Measurements from ENCODE around the gene HDAC4.

HDAC4 gene

DNA sequence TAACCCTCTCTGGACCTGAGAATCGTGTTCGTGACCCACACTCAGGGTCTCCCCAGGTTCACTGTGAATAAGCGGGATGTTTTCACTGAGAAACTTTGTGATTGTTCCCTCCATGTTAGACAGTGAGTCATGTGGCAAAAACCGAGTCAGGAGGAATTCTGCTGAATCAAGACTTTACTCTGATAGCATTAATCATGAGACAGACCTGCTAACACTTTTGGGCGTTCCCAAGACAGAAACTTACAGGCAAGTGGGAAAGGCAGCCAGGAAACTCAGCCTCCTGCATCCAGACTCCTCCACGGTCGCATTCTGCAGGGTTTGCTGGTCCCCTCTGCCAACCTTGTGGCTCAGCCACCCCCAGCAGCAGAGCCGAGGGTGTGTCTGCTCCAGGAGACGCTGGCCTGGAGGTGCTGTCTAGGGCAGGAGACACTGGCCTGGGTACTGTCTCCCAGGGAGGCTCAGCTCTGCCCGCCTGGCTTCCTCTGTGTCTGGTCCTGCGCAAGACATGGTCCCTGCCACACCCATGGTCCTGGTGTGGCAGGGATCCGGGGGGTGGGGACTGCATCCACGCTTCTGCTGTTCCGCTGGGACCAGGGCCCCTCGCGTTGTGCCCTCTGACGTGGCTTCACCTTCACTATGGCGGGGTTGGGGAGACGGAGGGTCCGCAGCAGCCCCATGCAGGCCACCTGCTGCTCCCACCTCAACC, 375.6 kb downstream of the HDAC4 start:
- in situ Hi-C loops (cut with MboI; ENCODE audit: low sequenced_read_pairs) = no loop called here

DNA sequence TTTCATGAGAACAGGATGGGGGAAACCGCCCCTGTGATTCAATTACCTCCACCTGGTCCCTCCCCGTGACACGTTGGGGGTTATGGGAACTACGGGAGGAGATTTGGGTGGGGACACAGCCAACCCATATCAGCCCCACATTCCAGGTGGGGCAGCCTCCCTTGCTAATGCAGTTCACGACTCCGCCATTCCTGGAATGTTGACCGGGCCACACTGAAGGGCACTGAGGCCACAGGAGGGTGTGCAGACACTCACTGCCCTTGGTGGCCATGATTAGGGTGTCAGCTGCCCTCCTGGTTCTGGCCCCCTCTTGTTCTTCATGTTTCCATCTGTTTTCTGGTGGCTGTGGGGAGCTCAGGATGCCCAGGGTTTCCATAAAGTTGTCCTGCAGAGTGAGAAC, 376.6 kb downstream of the HDAC4 start:
- in situ Hi-C loops (cut with MboI; ENCODE audit: low sequenced_read_pairs) = no loop called here

DNA sequence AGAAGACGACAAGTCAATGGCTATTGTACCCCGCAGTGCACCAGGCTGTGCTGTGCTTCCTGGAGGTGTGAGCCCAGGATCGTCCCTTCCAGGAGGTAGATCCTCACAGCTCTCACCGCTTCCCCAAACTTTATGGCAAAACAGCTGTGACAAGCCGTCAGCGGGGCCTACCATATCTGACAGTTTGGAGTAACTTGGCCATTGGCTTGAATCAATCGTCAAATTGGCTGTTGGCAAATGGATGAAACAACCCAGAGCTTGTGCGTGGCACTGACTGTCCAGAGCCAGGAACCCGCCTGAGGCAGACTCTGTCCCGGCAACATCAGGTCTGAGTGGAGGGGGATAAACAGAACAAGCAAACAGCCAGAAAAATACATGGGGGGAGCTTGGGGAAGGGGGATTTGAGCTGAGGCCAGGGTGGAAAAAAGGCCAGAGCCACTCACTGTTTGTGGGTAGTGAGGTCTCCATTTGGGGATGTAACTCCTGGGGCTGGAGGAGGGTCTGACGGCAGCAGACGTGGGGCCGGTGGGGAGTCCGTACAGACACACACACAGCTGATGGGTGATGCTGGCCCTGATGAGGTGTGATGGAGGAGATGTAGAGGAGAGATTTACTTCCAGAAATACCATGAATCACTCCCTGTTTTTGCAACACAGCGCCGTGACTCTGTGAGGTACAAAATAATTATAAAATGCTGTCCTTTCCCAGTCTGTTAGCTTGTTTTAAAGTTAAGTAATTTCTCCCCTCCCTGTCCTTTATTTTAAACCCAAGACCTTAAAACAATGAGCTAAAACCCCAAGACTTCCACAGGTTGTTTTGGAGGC, 378.2 kb downstream of the HDAC4 start:
- in situ Hi-C loops (cut with MboI; ENCODE audit: low sequenced_read_pairs) = no loop called here

DNA sequence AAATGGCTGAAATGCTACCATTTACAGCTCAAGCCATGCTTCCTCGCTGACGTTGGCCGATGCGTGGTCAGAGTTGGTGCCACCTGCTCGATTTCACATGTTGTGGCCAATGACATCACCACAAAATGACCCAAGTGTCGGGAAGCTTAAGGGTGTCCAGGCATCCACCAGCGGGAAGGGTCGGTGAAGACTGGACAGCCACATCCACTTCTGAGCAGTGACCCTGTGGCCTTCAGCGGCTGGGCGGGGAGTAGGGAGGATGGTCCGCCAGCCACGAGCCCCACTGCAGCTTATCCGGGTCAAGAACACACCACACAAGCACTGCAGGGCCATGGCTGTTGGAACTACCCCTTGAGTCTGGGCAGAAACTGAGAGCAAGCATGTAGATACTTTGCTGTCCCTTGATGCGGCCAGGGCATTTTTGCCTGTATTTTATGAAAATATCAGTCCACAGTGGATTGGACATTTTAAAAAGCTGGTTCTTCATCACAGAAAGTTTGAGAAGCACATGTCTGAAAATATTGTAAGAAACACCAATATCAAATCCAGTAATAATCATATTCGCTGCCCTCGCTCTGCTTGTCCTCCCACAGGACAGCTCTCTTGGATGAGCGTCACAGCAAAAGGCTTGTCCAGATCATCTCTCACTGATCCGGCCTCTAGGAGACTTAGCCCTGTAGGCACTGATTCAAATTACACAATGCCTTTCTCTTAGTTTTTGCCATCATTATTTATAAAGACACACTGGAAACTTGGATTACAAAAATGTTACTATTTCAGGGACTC, 379.0 kb downstream of the HDAC4 start:
- in situ Hi-C loops (cut with MboI; ENCODE audit: low sequenced_read_pairs) = no loop called here

DNA sequence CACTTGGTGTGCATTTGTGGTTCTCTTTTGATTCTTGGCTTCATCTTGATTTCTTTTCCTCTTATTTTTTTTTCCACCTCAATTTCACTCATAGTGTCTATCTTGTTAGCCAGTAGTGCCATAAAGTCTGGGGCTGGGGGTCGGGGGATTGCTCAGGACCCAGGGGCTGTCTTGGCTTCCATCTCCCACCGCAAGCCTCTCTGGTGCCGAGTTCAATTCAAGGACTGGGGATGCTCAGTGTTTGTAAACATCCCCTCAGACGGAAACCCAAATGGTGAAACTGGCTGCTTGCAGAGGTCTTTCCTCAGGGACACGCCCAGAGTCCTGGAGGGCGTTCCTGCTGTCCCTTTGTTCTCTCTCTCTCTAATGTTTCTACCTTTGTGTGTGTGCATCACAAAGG, 379.6 kb downstream of the HDAC4 start:
- in situ Hi-C loops (cut with MboI; ENCODE audit: low sequenced_read_pairs) = no loop called here

DNA sequence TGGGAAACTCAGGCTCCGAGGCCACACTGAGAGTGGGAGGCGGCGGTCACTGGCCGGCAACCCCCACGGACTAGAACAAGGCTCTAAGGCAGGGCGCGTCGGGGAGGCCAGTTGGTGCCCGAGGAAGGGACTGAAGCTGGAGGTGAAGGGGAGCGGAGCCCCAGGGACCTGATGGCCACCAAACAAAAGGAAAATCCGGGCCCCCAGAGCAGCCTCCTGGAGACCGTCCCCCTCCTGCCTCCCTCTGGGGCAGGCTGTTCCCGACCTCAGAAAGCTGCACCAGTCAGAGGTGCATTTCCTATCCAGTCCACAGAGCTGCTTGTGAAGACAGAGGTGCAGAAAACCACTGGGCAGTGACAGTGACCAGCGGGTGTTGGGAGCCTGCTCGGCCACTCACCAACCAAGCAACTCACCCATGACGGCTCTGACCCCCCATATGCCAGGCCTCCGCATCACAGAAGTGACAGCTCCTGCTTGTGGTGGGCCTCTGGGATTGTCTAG, 380.2 kb downstream of the HDAC4 start:
- in situ Hi-C loops (cut with MboI; ENCODE audit: low sequenced_read_pairs) = no loop called here

DNA sequence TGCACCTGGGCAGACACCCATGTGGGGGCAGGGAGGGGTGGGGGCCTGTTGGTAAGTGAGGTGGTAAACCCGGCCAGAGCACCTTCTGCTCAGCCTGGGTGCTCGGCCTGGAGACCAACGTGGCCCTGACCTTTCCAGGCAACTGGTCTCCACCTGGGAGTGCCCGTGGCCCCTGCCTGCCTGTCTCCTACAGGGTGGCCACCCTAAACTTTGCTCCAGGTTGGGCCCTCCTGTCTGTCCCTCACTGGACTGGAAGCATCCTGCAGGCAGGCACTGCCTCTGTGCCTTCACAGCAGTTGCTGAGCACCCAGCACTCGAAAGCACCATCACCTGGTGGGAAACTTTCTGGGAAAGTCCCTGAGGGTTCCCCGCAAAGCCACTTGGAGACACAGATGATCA, 381.6 kb downstream of the HDAC4 start:
- in situ Hi-C loops (cut with MboI; ENCODE audit: low sequenced_read_pairs) = no loop called here

DNA sequence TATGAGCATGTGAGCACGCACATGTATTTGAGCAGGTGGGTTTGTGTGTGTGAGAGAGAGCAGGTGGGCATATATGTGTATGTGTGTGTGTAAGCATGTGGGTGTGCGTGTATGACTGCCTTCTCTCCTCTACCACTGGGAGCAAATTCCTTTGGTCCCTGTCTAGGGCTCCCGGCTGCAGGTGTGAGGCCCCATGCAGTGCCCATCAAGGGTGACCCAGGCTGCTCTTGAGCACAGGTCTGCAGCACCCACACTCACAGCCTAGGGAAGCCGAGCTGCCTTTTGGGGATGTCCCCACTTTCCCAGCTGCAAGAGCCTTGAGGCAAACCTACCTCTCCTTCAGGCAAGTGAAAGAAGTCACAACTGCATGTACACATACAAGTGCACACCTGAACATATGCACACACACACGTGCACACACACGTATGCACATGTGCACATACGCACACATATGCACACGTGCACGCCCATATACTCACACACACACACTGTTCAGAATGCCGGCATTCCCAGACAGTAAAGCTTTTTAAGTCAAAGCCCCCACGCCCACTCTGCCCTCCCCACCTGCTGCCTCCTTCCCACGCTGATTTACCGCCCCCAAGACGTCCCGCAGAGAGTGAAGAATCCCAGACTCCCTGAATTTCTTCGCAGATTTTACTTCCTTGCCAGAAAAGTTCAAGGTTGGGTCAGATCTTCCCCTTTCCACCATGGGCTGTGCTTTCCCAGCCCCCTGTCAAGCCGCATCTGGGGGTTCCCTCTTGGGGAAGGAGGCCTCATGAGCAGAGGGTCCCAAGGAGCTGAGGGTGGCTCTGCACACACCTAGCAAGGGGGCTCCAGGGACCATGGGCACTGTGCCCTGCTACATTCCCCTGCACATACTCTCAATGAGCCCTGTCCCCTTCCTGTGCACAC, 382.3 kb downstream of the HDAC4 start:
- in situ Hi-C loops (cut with MboI; ENCODE audit: low sequenced_read_pairs) = no loop called here

DNA sequence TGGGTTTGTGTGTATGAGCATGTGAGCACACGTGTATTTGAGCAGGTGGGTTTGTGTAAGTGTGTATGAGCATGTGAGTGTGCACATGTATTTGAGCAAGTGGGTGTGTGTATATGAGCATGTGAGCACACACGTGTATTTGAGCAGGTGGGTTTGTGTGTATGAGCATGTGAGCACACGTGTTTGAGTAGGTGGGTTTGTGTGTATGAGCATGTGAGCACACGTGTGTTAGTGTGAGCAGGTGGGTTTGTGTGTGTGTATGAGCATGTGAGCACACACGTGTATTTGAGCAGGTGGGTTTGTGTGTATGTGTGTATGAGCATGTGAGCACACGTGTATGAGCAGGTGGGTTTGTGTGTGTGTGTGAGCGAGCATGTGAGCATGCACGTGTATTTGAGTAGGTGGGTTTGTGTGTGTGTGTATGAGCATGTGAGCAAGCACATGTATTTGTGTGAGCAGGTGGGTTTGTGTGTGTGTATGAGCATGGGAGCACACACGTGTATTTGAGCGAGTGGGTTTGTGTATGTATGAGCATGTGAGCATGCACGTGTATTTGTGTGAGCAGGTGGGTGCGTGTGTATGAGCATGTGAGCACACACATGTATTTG, 383.2 kb downstream of the HDAC4 start:
- in situ Hi-C loops (cut with MboI; ENCODE audit: low sequenced_read_pairs) = no loop called here

DNA sequence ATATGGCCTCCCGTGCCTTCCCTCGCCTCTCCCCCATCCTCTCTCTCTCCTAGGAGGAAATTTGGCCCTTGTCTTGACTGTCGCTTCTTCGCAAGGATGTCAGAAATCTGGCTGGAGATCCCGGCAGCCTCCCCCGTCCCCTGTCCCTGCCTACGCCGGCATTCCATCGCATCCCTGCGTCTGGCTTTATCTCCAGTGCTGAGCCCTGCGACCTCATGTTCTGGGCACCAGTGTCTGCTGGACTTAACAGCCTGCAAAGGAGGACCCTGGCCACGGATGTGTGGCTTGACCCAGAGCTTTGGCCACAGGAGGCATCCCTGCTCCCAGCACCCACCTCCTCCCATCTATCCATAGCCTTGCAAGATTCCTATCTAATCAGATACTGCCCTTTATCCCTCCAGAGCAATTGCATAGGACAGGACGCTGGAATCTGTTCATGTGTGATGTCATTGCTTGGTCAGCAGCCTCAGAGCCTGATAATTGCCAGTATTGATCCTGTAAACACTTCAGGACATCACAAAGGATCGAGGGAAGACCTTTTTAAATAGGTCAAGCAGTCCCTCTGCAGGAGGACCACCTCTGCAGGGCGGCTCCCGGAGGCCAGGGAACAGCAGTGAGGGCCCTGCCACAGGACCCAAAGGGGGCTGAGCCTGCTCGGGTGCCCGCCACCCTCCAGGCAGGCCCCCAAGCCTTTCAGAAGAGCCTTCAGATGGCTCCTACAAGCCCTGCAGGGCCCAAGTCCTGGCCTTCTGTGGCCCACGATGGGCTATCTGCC, 384.7 kb downstream of the HDAC4 start:
- in situ Hi-C loops (cut with MboI; ENCODE audit: low sequenced_read_pairs) = no loop called here

DNA sequence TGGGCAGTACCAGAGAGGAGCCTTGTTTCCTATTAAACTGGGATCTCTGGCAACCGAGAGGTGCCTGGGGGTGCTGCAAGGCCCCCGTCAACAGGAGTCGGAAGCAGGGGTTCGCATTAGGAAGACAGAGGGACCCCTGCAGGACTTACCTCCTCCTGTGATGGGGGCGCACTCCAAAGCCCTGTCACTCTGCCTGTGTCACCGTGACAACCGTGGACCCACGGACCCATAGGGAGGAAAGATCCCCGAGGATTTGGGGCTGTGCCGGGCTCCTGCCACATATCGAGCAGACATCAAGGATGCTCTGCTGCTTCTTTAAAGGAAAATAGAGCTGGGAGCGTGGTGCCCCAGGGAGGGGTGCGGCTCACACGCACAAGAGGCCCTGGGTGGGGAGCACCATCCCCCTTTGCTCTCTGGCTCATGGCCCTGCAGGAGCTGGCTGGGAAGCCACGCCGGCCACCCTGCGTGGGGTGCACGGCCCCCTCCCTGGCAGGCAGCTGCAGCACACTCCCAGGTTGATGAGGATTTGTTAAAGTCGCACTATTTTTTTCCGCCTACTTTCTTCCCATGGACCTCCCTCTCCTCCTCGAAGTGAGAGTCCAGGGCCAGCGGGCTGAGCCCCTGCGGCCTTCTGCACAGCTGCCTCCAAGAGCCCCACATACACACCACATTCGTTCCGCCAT, 385.5 kb downstream of the HDAC4 start:
- in situ Hi-C loops (cut with MboI; ENCODE audit: low sequenced_read_pairs) = no loop called here

DNA sequence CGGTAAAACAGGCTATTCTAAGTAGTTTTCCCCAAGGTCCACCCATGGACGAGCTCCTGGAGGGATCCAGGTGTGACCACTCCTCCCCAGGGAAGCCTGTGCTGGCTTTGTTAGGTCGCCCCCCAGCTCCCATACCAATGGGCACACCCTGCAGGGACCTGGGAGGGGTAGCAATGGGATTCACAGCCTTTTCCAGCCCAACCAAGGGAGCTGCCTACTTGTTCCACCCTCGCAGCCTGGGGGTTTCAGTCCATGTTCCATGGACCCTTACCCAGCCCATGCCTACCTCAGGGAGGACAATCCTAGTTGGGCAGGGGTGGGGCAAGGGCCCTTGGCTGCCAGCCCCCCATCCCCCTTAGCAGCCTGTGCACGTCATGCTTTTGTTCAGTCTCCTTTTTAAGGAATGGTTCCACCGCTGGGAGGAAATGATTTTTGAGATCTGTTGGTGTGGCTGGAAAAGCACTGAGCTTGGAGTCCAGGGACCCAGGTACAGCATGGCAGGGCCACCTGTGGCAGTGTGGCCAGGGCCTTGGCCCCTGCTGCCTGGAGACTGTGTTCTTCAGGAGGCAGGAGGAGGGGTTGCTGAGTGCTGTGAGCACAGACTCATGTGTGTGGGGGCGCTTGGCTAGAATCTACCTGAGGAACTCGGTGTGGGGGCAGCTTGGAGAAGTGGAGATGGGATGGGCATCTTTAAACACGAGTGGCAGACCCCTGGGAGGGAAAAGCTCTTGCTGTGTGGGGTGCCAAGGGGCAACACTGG, 386.2 kb downstream of the HDAC4 start:
- in situ Hi-C loops (cut with MboI; ENCODE audit: low sequenced_read_pairs) = no loop called here

DNA sequence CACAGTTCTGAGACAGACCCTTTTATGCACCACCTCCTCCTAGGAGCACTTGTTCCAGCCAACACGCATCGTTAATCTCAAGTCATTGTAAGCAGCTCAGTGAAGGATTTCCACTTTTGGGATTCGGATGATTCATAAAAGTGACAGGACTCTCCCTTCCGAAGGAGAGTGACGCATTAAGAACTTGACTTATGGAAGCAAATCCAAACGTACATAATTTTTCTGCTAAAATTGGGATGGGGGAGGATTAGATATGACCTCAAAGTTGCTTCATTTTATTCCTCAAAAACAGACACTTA, 387.2 kb downstream of the HDAC4 start:
- in situ Hi-C loops (cut with MboI; ENCODE audit: low sequenced_read_pairs) = no loop called here

DNA sequence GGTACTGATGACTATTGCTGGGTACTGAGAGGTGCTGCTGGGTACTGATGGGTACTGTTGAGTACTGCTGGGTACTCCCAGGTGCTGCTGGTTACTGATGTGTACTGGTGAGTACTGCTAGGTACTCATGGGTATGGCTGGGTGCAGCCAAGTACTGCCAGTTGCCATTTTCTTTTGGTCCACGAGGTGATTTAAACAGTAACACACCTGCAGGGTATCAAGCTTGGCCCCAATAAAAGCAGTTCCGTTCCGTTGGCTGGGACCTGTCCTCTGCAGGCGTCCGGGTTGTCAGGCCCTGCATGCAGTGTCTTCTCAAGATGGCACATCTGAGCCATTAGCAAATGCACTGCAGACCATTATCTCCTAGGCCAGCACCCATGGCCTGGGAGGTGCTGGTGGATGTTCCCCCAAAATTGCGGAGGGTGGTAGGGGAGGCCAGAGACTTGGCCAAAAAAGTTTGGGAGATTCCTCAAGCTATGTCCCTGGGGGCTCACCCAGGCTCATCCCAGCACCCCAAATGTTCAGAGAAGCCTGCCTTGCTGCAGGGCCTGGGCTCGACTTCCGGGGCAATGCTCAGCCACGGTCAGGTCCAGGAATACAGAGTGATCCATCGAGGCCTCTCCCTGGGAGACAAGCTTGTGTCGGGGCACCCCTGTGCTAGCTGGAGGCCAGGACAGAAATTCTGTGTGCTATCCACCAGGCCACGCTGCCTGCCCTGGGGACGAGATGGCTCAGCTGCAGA, 387.7 kb downstream of the HDAC4 start:
- in situ Hi-C loops (cut with MboI; ENCODE audit: low sequenced_read_pairs) = no loop called here

DNA sequence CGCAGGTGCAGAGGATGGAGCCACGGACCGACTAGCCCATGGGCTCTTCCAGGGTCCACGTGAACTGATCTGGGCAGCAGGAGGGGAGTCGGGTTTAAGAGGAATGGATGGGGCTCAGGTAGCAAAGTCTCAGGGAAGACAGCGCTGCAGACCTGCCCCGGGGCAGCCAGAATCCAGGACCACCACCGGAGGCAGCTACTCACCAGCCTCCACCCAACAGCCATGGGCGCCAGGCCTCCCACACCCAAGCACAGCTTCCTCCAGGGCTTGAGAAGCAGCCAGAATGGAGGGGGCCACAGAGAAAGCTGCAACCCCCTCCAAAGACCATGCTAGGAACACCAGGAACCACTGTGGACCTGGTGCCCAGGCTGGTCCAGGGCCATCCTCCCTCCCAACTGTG, 388.6 kb downstream of the HDAC4 start:
- in situ Hi-C loops (cut with MboI; ENCODE audit: low sequenced_read_pairs) = no loop called here

DNA sequence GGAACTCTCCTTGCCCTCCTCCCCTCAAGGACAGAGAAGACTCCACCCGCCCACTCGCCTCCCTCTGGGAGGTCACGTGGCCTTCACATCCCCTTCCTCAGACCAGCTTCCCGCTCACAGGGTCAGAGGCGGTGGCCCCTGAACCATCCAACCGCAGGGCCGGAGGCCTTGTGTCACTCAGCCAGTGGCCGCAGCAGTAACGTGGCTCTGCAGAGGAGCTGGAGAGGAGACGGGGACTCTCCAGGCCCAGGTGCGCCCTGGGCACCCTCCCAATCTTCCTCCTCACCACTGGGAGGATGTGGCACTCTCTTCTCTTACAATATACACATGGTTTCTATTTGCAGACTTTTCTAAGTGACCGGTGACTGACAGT, 391.2 kb downstream of the HDAC4 start:
- in situ Hi-C loops (cut with MboI; ENCODE audit: low sequenced_read_pairs) = no loop called here

Measured in HL-60/S4 treated with phorbol 12-myristate 13-acetate at 8.2 ng/mL for 4 days and 3 days (cell line).